ENCODE data around the gene HOXA1.
A peak's percentile ranks its signal among the peaks of the same experiment; 100 is the strongest.

Gene HOXA1

GRCh38 chr7:27140126-27140857 lies 44.5 kb upstream of the HOXA1 start:
- Histone ChIP-seq H3K27ac (ENCODE audit: low read depth, low read length) (no peak overlapping the region), H3K9me3 (ENCODE audit: insufficient read depth, low read depth, low read length) (no peaks in the 10 kb centered on the region), H3K36me3 (ENCODE audit: insufficient read depth, low read length) (no peaks in the 10 kb centered on the region), H3K4me1 (ENCODE audit: insufficient read depth, low read length) (peaks cover 3% of the 10 kb centered on the region; the same call in 1 of the 2 replicates), H3K27me3 (ENCODE audit: insufficient read depth, low read length) (peaks cover 100% of the 10 kb centered on the region), H3K4me3 (ENCODE audit: low read length) (no peak overlapping the region), H3K9ac (ENCODE audit: low read depth, low read length) (no peak overlapping the region)
- WGBS: 28% methylated on average over 15 of the region's 15 CpGs

GRCh38 chr7:27139334-27140125 lies 43.7 kb upstream of the HOXA1 start:
- no peak overlapping the region for H3K4me3 ChIP-seq (ENCODE audit: low read length)
- H3K9ac ChIP-seq (ENCODE audit: low read depth, low read length): no peak overlapping the region
- H3K27ac ChIP-seq (ENCODE audit: low read depth, low read length): no peak overlapping the region
- peaks cover 100% of the 10 kb centered on the region for H3K27me3 ChIP-seq (ENCODE audit: insufficient read depth, low read length)
- 1% methylated on average over 53 of the region's 53 CpGs for WGBS
- H3K4me1 ChIP-seq (ENCODE audit: insufficient read depth, low read length): peaks cover 3% of the 10 kb centered on the region; the same call in 1 of the 2 replicates
- no peaks in the 10 kb centered on the region for H3K36me3 ChIP-seq (ENCODE audit: insufficient read depth, low read length)
- no peaks in the 10 kb centered on the region for H3K9me3 ChIP-seq (ENCODE audit: insufficient read depth, low read depth, low read length)

- WGBS: 6% methylated on average over 11 of the region's 11 CpGs
- peaks cover 3% of the 10 kb centered on the region; the same call in 1 of the 2 replicates for H3K4me1 ChIP-seq (ENCODE audit: insufficient read depth, low read length)
- no peak overlapping the region for H3K4me3 ChIP-seq (ENCODE audit: low read length)
- no peak overlapping the region for H3K9ac ChIP-seq (ENCODE audit: low read depth, low read length)
- H3K9me3 ChIP-seq (ENCODE audit: insufficient read depth, low read depth, low read length): no peaks in the 10 kb centered on the region
- H3K36me3 ChIP-seq (ENCODE audit: insufficient read depth, low read length): no peaks in the 10 kb centered on the region
- H3K27ac ChIP-seq (ENCODE audit: low read depth, low read length): no peak overlapping the region
- H3K27me3 ChIP-seq (ENCODE audit: insufficient read depth, low read length): peaks cover 100% of the 10 kb centered on the region
These were observed 43.2 kb upstream of the HOXA1 start for GRCh38 chr7:27138985-27139333.

GRCh38 chr7:27138472-27138871 lies 42.7 kb upstream of the HOXA1 start:
- Histone ChIP-seq H3K9me3 (ENCODE audit: insufficient read depth, low read depth, low read length) (no peaks in the 10 kb centered on the region), H3K27me3 (ENCODE audit: insufficient read depth, low read length) (peaks cover 100% of the 10 kb centered on the region), H3K27ac (ENCODE audit: low read depth, low read length) (no peak overlapping the region), H3K4me3 (ENCODE audit: low read length) (no peak overlapping the region), H3K9ac (ENCODE audit: low read depth, low read length) (no peak overlapping the region), H3K4me1 (ENCODE audit: insufficient read depth, low read length) (peaks cover 3% of the 10 kb centered on the region; the same call in 1 of the 2 replicates), H3K36me3 (ENCODE audit: insufficient read depth, low read length) (no peaks in the 10 kb centered on the region)
- 27% methylated on average over 1 of the region's 1 CpG for WGBS

- Histone ChIP-seq H3K9ac (ENCODE audit: low read depth, low read length) (no peak overlapping the region), H3K9me3 (ENCODE audit: insufficient read depth, low read depth, low read length) (no peaks in the 10 kb centered on the region), H3K4me1 (ENCODE audit: insufficient read depth, low read length) (no peaks in the 10 kb centered on the region), H3K27ac (ENCODE audit: low read depth, low read length) (no peak overlapping the region), H3K36me3 (ENCODE audit: insufficient read depth, low read length) (no peaks in the 10 kb centered on the region), H3K27me3 (ENCODE audit: insufficient read depth, low read length) (peaks cover 100% of the 10 kb centered on the region), H3K4me3 (ENCODE audit: low read length) (no peak overlapping the region)
- WGBS: 61% methylated on average over 2 of the region's 2 CpGs
These were observed 42.0 kb upstream of the HOXA1 start for GRCh38 chr7:27137640-27138315.

- Histone ChIP-seq H3K4me3 (ENCODE audit: low read length) (no peak overlapping the region), H3K9ac (ENCODE audit: low read depth, low read length) (no peak overlapping the region)
These were observed 38.6 kb upstream of the HOXA1 start for GRCh38 chr7:27134392-27134791.

GRCh38 chr7:27133409-27134231 lies 37.8 kb upstream of the HOXA1 start:
- Histone ChIP-seq H3K4me3 (ENCODE audit: low read length) (no peak overlapping the region), H3K9me3 (ENCODE audit: insufficient read depth, low read depth, low read length) (no peaks in the 10 kb centered on the region), H3K27me3 (ENCODE audit: insufficient read depth, low read length) (peaks cover 100% of the 10 kb centered on the region), H3K27ac (ENCODE audit: low read depth, low read length) (no peak overlapping the region), H3K36me3 (ENCODE audit: insufficient read depth, low read length) (no peaks in the 10 kb centered on the region), H3K9ac (ENCODE audit: low read depth, low read length) (no peak overlapping the region), H3K4me1 (ENCODE audit: insufficient read depth, low read length) (no peaks in the 10 kb centered on the region)
- 13% methylated on average over 18 of the region's 18 CpGs for WGBS

More at GRCh38 chr7:27134392-27134791, 38.6 kb upstream of the HOXA1 start:
- WGBS: 25% methylated on average over 2 of the region's 2 CpGs
- no peak overlapping the region for H3K27ac ChIP-seq (ENCODE audit: low read depth, low read length)
- H3K9me3 ChIP-seq (ENCODE audit: insufficient read depth, low read depth, low read length): no peaks in the 10 kb centered on the region
- no peaks in the 10 kb centered on the region for H3K36me3 ChIP-seq (ENCODE audit: insufficient read depth, low read length)
- peaks cover 100% of the 10 kb centered on the region for H3K27me3 ChIP-seq (ENCODE audit: insufficient read depth, low read length)
- no peaks in the 10 kb centered on the region for H3K4me1 ChIP-seq (ENCODE audit: insufficient read depth, low read length)

GRCh38 chr7:27132978-27133377 lies 37.2 kb upstream of the HOXA1 start:
- peaks cover 100% of the 10 kb centered on the region for H3K27me3 ChIP-seq (ENCODE audit: insufficient read depth, low read length)
- no peak overlapping the region for H3K27ac ChIP-seq (ENCODE audit: low read depth, low read length)
- no peaks in the 10 kb centered on the region for H3K4me1 ChIP-seq (ENCODE audit: insufficient read depth, low read length)
- no peaks in the 10 kb centered on the region for H3K36me3 ChIP-seq (ENCODE audit: insufficient read depth, low read length)
- 22% methylated on average over 6 of the region's 6 CpGs for WGBS
- no peak overlapping the region for H3K9ac ChIP-seq (ENCODE audit: low read depth, low read length)
- H3K4me3 ChIP-seq (ENCODE audit: low read length): no peak overlapping the region
- H3K9me3 ChIP-seq (ENCODE audit: insufficient read depth, low read depth, low read length): no peaks in the 10 kb centered on the region

GRCh38 chr7:27132214-27132613 lies 36.4 kb upstream of the HOXA1 start:
- H3K4me1 ChIP-seq (ENCODE audit: insufficient read depth, low read length): no peaks in the 10 kb centered on the region
- no peak overlapping the region for H3K27ac ChIP-seq (ENCODE audit: low read depth, low read length)
- H3K9me3 ChIP-seq (ENCODE audit: insufficient read depth, low read depth, low read length): no peaks in the 10 kb centered on the region
- H3K4me3 ChIP-seq (ENCODE audit: low read length): no peak overlapping the region
- no peaks in the 10 kb centered on the region for H3K36me3 ChIP-seq (ENCODE audit: insufficient read depth, low read length)
- H3K9ac ChIP-seq (ENCODE audit: low read depth, low read length): no peak overlapping the region
- 14% methylated on average over 2 of the region's 2 CpGs for WGBS
- peaks cover 100% of the 10 kb centered on the region for H3K27me3 ChIP-seq (ENCODE audit: insufficient read depth, low read length)

GRCh38 chr7:27131390-27131819 lies 35.6 kb upstream of the HOXA1 start:
- Histone ChIP-seq H3K27me3 (ENCODE audit: insufficient read depth, low read length) (peaks cover 100% of the 10 kb centered on the region), H3K27ac (ENCODE audit: low read depth, low read length) (no peak overlapping the region), H3K36me3 (ENCODE audit: insufficient read depth, low read length) (no peaks in the 10 kb centered on the region), H3K4me1 (ENCODE audit: insufficient read depth, low read length) (no peaks in the 10 kb centered on the region), H3K9me3 (ENCODE audit: insufficient read depth, low read depth, low read length) (no peaks in the 10 kb centered on the region), H3K9ac (ENCODE audit: low read depth, low read length) (no peak overlapping the region), H3K4me3 (ENCODE audit: low read length) (peak overlapping the region; percentile 51)
- WGBS: 7% methylated on average over 12 of the region's 12 CpGs

Measured in HUES64 (cell line).